Caco-2 (cell line): ENCODE measurements around the gene ACAN. TPM values are rescaled to one million over a fixed set of nuclear protein-coding genes. Genes with fewer than 3 reads are reported as not detected.

Experiments used
- BruUV-seq: library from RNA; stranded (reverse); fragments of 400-500 nt; replicated peaks from 2 replicates; lab custom pipeline; 2021; lab: Mats Ljungman, UMichigan
- CTCF ChIA-PET: fragments of 300-600 bp; sonication (Branson Sonifier 250); formaldehyde crosslinking; loops from one replicate; lab custom pipeline; 2022; ENCODE audit warnings: antibody characterized with exemption; lab: Charles Lee
- POLR2A ChIA-PET: fragments of 300-600 bp; sonication (Branson Sonifier 250); formaldehyde crosslinking; loops from one replicate; lab custom pipeline; 2022; ENCODE audit warnings: antibody characterized with exemption; lab: Charles Lee
- DNase-seq, 2 experiments: peaks; one replicate each; pipeline versions ENCODE4 v3.0.0 to v3.0.0-alpha.2; 2020 to 2022
- H3K27me3 ChIP-seq: replicated peaks from 2 replicates; pipeline ENCODE4 v1.6.0; 2011; ENCODE audit warnings: low read length; ENCODE audit not compliant: control insufficient read depth, insufficient read depth
- H3K36me3 ChIP-seq: 2 replicates; pipeline ENCODE4 v1.5.1; 2011; ENCODE audit warnings: low read length; ENCODE audit not compliant: control insufficient read depth, insufficient read depth
- H3K4me1 ChIP-seq: fragments of 250-450 bp; sonication (Bioruptor Pico); 2 replicates; pipeline ENCODE4 v1.5.1; 2020; ENCODE audit warnings: mild to moderate bottlenecking
- H3K4me3 ChIP-seq: 2 replicates; pipeline ENCODE4 v1.5.1; 2011; ENCODE audit warnings: low read depth, mild to moderate bottlenecking, control low read depth, low read length
- H3K9me3 ChIP-seq: fragments of 250-450 bp; sonication (Bioruptor Pico); 2 replicates; pipeline ENCODE4 v1.5.1; 2020; ENCODE audit warnings: mild to moderate bottlenecking, moderate library complexity
- H3K27ac Mint-ChIP-seq: one replicate; pipeline ENCODE4 v1.8.0; 2022; ENCODE audit warnings: mixed read lengths; ENCODE audit not compliant: unreplicated experiment
- H3K27me3 Mint-ChIP-seq: one replicate; pipeline ENCODE4 v1.8.0; 2022; ENCODE audit warnings: mixed read lengths; ENCODE audit not compliant: insufficient read depth, unreplicated experiment
- H3K36me3 Mint-ChIP-seq: one replicate; pipeline ENCODE4 v1.8.0; 2022; ENCODE audit warnings: mild to moderate bottlenecking, mixed read lengths; ENCODE audit not compliant: insufficient read depth, unreplicated experiment
- H3K4me1 Mint-ChIP-seq: one replicate; pipeline ENCODE4 v1.8.0; 2022; ENCODE audit warnings: low read depth, mixed read lengths; ENCODE audit not compliant: unreplicated experiment
- H3K4me3 Mint-ChIP-seq: one replicate; pipeline ENCODE4 v1.8.0; 2022; ENCODE audit warnings: mild to moderate bottlenecking, moderate library complexity, mixed read lengths; ENCODE audit not compliant: unreplicated experiment
- H3K9me3 Mint-ChIP-seq: one replicate; pipeline ENCODE4 v1.8.0; 2022; ENCODE audit warnings: mixed read lengths; ENCODE audit not compliant: unreplicated experiment
- intact Hi-C: fragments of 100-400 bp; cut with micrococcal nuclease; formaldehyde crosslinking; loops from one replicate; pipeline ENCODE4 v1.10.0; 2022; ENCODE audit not compliant: unreplicated experiment
- total RNA-seq: library from RNA; stranded (reverse); gene quantifications from 2 replicates; pipeline ENCODE4 v1.2.3, GENCODE V29; 2022
- TF ChIP-seq, protein P1 (sequence below), 2 experiments: fragments of 200-600 bp in 1 of 2; IDR thresholded peaks; 1 replicate in 1 of 2; 2 replicates in 1 of 2; pipeline versions ENCODE4 v1.5.1 to v1.8.0; 2011 to 2022; ENCODE audit warnings: antibody characterized with exemption in 1 of 2, control low read depth in 1 of 2, inconsistent platforms in 1 of 2, low read depth in 1 of 2, low read length in 1 of 2, mild to moderate bottlenecking in 1 of 2, moderate library complexity in 1 of 2; ENCODE audit not compliant: insufficient read depth in 1 of 2, severe bottlenecking in 1 of 2, unreplicated experiment in 1 of 2

Gene ACAN
- total RNA-seq, 1 experiment from 2014 or later, result not detected

DNA sequence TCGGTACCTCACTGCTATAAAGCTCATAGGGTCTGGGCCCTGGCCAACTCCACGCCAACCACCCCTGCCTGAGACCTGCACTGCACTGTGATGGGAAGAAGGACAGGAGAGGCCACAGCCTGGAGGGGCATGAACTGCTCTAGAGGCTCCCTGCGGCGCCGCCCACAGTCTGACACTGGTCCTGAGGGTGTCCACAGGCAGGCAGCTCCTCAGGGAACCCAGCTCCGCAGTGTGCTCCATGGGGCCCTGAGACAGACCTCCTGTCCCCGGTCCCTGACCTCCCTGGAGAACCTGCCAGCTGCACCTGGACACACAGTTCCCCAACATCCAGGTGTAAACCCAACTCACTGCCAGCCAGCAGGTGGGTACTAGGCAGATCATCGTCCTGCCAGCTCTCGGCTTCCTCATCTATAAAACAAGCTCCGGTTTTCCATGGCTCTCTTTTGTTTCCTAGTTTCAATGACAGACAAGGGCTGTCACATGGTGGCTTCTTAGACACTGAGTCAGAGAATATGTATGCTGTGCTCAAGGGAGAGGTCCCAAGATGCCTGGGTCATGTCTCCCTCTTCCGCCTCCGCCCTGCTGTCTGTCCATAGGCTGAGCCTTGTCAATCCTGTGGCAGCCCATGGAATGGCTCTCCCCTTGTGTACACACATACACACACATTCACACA lies 97.2 kb downstream of the ACAN start:
- no peak overlapping the region for H3K4me3 Mint-ChIP-seq
- no peaks in the 10 kb centered on the region for H3K9me3 ChIP-seq
- H3K4me3 ChIP-seq, result no peak overlapping the region
- H3K4me1 Mint-ChIP-seq, result peaks cover 17% of the 10 kb centered on the region
- H3K27ac Mint-ChIP-seq, result no peak overlapping the region
- no TSS peak for BruUV-seq
- intact Hi-C loops, result loop anchor here (5.0 kb wide), 1 partner anchor 272 kb away; no protein-coding TSS in a partner anchor
- ChIA-PET POLR2A (no interaction called here), CTCF (interaction anchor here (0.7 kb wide), 1 partner anchor 278 kb away, joined by 3 read pairs; no protein-coding TSS in a partner anchor)
- H3K9me3 Mint-ChIP-seq, result no peaks in the 10 kb centered on the region
- peaks cover 13% of the 10 kb centered on the region; the same call in 1 of the 2 replicates for H3K4me1 ChIP-seq
- H3K27me3 Mint-ChIP-seq, result no peaks in the 10 kb centered on the region
- DNase-seq, result no peak
- TF ChIP-seq, protein P1, sequence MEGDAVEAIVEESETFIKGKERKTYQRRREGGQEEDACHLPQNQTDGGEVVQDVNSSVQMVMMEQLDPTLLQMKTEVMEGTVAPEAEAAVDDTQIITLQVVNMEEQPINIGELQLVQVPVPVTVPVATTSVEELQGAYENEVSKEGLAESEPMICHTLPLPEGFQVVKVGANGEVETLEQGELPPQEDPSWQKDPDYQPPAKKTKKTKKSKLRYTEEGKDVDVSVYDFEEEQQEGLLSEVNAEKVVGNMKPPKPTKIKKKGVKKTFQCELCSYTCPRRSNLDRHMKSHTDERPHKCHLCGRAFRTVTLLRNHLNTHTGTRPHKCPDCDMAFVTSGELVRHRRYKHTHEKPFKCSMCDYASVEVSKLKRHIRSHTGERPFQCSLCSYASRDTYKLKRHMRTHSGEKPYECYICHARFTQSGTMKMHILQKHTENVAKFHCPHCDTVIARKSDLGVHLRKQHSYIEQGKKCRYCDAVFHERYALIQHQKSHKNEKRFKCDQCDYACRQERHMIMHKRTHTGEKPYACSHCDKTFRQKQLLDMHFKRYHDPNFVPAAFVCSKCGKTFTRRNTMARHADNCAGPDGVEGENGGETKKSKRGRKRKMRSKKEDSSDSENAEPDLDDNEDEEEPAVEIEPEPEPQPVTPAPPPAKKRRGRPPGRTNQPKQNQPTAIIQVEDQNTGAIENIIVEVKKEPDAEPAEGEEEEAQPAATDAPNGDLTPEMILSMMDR (IDR thresholded peaks at IDR 0.05; ENCODE audit: insufficient read depth in 1 of 2, low read depth in 1 of 2, low read length in 1 of 2, severe bottlenecking in 1 of 2, unreplicated experiment in 1 of 2), result no peak
- peaks cover 72% of the 10 kb centered on the region for H3K36me3 Mint-ChIP-seq
- peaks cover 4% of the 10 kb centered on the region for H3K36me3 ChIP-seq
- H3K27me3 ChIP-seq, result no peaks in the 10 kb centered on the region

- no peaks in the 10 kb centered on the region for H3K27me3 Mint-ChIP-seq
- ChIA-PET POLR2A (no interaction called here), CTCF (no interaction called here)
- no peak overlapping the region for H3K27ac Mint-ChIP-seq
- no peak overlapping the region for H3K4me3 Mint-ChIP-seq
- intact Hi-C loops, result loop anchor here (5.0 kb wide), 1 partner anchor 271 kb away; no protein-coding TSS in a partner anchor
- TF ChIP-seq, protein P1 (IDR thresholded peaks at IDR 0.05; ENCODE audit: insufficient read depth in 1 of 2, low read depth in 1 of 2, low read length in 1 of 2, severe bottlenecking in 1 of 2, unreplicated experiment in 1 of 2), result no peak
- no peaks in the 10 kb centered on the region for H3K9me3 Mint-ChIP-seq
- DNase-seq, result no peak
- H3K4me3 ChIP-seq, result no peak overlapping the region
- H3K4me1 ChIP-seq, result peaks cover 14% of the 10 kb centered on the region; the same call in 1 of the 2 replicates
- H3K36me3 ChIP-seq, result peaks cover 4% of the 10 kb centered on the region
- BruUV-seq, result no TSS peak
- H3K9me3 ChIP-seq, result no peaks in the 10 kb centered on the region
- peaks cover 74% of the 10 kb centered on the region for H3K36me3 Mint-ChIP-seq
- peaks cover 17% of the 10 kb centered on the region for H3K4me1 Mint-ChIP-seq
- H3K27me3 ChIP-seq, result no peaks in the 10 kb centered on the region
Observed at GRCh38 chr15:88900982-88901418, 97.8 kb downstream of the ACAN start.

GRCh38 chr15:88901508-88902220 lies 98.4 kb downstream of the ACAN start:
- DNase-seq, result no peak
- ChIA-PET CTCF (no interaction called here), POLR2A (no interaction called here)
- H3K4me1 ChIP-seq, result peaks cover 14% of the 10 kb centered on the region; the same call in 1 of the 2 replicates
- Mint-ChIP-seq H3K9me3 (no peaks in the 10 kb centered on the region), H3K4me1 (peaks cover 17% of the 10 kb centered on the region), H3K36me3 (peaks cover 76% of the 10 kb centered on the region), H3K27me3 (no peaks in the 10 kb centered on the region), H3K27ac (peak overlapping the region; percentile 74), H3K4me3 (no peak overlapping the region)
- no peaks in the 10 kb centered on the region for H3K9me3 ChIP-seq
- H3K27me3 ChIP-seq, result no peaks in the 10 kb centered on the region
- peaks cover 6% of the 10 kb centered on the region for H3K36me3 ChIP-seq
- BruUV-seq, result no TSS peak
- intact Hi-C loops, result loop anchor here (5.0 kb wide), 1 partner anchor 271 kb away; no protein-coding TSS in a partner anchor
- TF ChIP-seq, protein P1 (IDR thresholded peaks at IDR 0.05; ENCODE audit: insufficient read depth in 1 of 2, low read depth in 1 of 2, low read length in 1 of 2, severe bottlenecking in 1 of 2, unreplicated experiment in 1 of 2), result no peak
- no peak overlapping the region for H3K4me3 ChIP-seq
